Stimulated activated CD8-positive, alpha-beta memory T cell treated with anti-CD3 and anti-CD28 coated beads, Interleukin-7, amount 100 ng/mL, for 24 hours (primary cell): ENCODE data around the gene CATSPERD.
A peak's percentile ranks its signal among the peaks of the same experiment; 100 is the strongest.
"Not testable (repeated sequence)": the region's sequence is repeated elsewhere in the genome, so short reads cannot be mapped to it uniquely, and the experiment has no call there.

Source experiments
- DNase-seq: peaks from one replicate; pipeline ENCODE4 v3.0.0-alpha.2; 2020; ENCODE audit warnings: low read depth

The CATSPERD gene

DNA sequence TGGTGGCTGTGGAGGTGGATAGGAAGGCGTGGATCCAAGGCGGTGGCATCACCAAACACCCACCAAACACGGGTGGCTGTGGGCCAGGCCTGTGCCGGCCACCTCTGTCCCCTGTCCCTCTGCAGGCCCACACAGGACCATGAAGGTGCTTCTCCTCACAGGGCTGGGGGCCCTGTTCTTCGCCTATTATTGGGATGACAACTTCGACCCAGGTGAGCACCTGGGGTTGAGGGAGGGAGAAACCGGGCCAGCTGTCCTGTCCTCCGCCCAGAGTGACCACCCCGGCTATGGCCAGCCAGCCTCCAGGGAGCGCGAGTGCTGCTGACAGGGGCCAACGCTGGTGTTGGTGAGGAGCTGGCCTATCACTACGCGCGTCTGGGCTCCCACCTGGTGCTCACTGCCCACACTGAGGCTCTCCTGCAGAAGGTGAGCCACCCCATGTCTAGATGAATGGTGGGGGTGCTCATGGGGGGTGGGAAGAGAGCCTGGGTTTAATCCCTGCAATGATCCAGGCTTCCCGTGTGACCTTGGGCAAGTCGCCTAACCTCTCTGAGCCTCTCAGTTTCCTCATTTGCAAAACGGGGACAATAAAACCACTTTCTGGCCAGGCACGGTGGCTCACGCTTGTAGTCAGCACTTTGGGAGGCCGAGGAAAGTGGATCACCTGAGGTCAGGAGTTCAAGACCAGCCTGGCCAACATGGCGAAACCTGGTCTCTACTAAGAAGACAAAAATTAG is 35.6 kb upstream of the CATSPERD start:
- DNase-seq = no peak

DNA sequence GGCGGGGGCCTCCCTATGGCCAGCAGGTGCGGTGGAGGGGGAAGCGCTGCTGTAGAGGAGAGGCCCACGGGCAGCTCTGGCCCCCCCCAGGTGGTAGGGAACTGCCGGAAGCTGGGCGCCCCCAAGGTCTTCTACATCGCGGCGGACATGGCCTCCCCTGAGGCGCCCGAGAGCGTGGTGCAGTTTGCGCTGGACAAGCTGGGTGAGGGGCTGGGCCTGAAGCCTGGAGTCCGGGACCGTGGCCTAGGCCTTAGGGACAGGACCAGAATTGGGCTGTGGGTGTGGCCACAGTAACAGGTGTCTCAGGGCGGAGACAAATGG is 34.2 kb upstream of the CATSPERD start:
- no peak for DNase-seq

DNA sequence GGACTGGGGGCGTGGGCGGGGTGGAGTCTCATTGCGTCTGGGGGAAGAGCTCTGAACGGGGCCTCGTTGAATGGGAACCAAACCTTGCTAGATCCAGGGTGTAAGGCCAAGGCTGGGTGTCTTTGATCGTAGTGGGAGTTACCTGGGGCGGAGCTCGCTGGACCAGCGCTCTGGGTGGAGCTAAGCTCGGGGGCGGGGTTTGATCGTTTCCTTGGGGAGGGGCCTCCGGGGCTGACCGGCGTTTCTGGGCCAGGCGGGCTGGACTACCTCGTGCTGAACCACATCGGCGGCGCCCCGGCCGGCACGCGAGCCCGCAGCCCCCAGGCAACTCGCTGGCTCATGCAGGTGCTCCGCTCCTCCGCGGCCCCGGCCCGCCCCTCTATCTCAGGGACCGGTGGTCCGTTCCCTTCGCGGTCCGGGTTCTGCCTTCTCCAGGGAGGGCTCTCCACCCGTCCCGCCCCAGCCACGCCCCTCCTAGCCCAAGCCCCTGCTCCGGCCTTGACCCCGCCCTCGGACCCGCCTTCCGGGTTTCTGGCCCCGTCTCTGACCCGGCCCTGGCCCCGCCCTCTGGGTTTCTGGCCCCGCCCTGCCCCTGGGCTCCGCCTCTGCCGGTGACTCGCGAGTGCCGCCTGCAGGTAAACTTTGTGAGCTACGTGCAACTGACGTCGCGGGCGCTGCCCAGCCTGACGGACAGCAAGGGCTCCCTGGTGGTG is 33.6 kb upstream of the CATSPERD start:
- peak; percentile 100 for DNase-seq

DNA sequence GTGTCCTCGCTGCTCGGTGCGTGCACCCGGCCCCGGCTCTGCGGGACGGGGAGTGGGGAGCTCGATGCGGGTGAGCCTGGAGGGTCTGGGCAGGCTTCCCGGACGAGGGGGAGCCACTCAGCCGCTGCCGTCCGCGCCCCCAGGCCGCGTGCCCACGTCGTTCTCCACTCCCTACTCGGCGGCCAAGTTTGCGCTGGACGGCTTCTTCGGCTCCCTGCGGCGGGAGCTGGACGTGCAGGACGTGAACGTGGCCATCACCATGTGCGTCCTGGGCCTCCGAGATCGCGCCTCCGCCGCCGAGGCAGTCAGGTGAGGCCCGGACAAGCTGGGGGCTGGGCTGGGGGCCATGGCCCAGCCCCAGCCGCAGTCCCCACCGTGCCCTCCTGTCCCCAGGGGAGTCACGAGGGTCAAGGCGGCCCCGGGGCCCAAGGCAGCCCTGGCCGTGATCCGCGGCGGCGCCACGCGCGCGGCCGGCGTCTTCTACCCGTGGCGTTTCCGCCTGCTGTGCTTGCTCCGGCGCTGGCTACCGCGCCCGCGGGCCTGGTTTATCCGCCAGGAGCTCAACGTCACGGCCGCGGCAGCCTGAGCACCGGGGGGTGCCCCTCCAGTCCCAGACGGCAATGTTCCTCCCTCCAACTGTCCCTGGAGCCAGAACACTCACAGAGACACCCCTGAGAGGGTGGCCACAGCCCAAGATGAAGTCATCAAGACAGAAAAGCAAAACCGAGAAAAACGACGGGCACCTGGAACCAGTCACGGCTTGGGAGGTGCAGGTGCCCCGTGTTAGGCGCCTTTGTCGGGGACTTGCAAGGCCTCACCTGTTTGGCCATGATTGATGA is 32.9 kb upstream of the CATSPERD start:
- no peak for DNase-seq

DNA sequence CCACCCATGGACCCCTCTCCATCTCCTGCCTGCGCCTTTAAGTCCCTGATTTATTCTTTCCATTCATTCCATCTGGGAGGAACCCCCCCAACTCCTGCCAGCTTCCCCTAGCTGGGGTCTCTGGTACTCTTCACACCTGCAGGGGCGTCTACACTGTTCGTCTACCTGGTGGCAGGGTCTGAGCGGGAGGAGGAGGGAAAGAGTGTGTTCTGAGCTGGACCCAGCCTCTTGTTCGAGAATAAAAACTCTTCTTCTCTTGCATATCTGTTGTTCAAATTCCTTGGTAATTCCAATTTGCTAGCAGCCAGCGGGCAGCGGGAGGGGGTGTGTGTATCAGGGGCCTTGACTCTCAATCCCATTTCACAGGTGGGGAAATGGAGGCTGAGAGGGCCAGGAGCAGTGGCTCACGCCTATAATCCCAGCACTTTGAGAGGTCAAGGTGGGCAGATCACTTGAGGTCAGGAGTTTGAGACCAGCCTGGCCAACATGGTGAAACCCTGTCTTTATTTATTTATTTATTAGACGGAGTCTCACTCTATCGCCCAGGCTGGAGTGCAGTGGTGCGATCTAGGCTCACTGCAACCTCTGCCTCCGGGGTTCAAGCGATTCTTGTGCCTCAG is 32.1 kb upstream of the CATSPERD start:
- DNase-seq = not testable (repeated sequence)

DNA sequence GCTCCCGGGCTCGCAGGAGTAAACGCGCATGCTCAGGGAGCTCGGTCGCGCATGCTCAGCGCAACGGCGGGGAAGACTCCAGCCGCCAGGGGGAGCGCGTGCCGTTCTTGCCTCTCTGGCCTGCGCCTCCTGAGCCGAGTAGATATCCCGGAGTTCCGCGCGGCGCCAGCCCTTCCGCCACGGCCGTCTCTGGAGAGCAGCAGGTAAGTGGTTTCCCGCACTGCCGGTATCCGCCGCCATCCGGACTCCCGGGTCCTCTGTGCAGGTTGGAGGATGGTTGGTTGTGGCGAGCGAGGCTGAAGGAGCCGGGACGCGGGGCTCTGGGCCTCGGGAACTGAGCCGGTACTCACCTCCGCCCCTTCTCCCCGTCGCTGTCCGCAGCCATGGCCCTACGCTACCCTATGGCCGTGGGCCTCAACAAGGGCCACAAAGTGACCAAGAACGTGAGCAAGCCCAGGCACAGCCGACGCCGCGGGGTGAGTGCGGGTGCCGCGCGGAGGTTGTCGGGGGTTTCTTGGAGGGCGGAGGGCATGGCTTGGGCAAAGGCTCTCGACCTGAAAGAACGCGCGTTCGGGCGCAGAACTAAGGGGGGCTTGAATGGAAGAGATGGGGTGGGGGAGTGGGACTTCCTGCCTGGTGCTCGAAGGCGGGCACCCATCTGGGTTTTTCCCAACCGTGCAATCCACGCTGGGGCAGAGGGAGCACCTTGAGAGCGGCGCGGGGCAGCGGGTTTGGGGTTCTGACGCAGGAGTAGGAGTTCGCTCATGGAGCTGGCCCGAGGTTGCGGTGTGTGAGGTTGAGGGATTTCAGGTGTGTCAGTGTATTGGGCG is 30.1 kb upstream of the CATSPERD start, which contains the start of gene RPL36:
Gene RPL36, plus strand, starts transcription at position 171 of the 830 bp plus-strand sequence. Its CDS starts 213 bp downstream, at position 384.
- peak; percentile 98 for DNase-seq

DNA sequence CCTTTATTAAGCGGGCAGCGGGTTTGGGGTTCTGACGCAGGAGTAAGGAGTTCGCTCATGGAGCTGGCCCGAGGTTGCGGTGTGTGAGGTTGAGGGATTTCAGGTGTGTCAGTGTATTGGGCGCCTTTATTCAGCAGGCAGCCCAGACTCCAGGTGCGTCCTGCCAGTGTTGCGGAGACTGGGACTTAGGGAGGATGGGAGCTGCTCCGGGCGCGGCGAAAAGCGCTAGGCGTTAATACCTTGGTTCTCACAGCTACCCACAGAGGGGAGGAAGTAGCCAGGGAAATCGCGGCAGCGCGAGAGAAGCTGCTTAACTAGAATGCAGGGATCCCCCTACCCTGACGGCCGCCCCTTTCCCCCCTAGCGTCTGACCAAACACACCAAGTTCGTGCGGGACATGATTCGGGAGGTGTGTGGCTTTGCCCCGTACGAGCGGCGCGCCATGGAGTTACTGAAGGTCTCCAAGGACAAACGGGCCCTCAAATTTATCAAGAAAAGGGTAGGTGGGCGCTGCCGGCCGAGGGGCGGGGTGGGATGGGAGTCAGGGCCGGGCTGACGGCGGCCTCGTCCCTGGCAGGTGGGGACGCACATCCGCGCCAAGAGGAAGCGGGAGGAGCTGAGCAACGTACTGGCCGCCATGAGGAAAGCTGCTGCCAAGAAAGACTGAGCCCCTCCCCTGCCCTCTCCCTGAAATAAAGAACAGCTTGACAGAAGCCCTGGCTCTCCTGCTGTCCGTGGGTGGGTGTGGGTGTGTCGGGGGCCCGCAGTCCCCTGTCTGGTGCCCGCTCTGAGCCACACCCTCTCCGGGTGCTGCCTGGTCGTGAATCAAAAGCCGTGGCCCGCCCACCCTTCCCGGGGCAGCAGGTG is 29.2 kb upstream of the CATSPERD start:
- DNase-seq = peak; percentile 25

DNA sequence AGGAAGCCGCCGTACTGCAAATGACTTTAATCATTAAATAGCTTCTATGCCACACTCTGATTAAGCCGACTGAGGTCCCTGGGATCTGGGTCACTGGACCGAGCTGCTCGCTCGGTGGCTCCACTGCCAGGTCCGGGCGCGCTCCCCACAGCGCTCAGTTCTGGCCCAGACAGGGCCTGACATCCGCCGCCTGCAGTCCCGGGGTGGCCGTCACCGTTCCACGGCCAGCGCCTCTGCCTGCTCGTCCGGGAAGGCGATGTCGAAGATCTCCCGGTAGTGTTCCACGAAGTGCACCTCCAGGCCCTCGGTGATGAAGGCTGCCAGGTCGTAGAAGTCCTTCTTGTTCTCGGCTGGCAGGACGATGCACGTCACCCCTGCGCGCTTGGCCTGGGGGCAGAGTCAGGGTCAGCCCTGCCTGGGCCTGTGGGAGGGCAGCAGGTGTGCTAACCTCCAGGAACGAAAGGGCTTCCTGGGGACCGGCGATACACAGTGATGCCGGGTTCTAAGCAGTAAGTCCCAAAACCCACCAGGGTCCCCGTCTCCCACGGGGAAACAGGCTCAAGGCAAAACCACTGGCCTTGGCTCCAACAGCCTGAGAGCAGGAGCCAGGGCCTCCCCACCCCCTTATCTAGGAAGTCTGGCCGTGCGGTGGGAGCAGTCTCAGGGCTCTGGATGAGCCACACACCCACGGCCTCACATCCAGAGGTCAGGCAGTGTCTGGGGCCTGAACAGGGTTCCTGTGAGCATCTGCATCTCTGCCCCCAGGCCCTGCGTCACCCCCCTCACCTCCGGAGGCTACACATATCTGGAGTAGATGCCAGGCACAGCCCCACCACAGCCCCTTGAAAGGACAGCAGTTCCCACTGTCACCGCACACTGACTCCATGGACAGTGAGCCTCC is 28.4 kb upstream of the CATSPERD start:
- DNase-seq = no peak

DNA sequence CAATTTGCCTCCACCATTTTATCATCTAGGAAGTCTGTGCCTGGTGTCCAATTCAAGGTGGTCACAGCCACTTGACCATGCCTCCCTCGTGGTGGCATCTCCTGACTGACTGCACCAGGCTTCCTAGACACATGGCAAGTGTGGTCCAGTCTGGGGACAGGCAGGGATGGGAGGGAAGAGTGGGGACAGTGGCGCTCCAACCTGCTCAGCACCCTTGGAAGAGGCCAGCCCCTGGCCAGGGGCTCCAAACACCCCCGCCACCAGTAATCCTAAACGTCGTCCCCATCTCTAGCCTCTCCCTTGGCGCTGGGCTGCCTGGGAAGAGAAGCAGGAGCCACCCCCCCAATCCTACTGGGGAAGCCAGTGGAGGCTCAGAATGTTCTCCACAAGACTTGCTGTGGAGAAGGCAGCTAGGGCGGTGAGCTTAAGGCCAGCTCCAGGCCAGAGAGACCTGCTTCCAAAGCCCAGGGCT is 27.7 kb upstream of the CATSPERD start:
- DNase-seq = no peak

DNA sequence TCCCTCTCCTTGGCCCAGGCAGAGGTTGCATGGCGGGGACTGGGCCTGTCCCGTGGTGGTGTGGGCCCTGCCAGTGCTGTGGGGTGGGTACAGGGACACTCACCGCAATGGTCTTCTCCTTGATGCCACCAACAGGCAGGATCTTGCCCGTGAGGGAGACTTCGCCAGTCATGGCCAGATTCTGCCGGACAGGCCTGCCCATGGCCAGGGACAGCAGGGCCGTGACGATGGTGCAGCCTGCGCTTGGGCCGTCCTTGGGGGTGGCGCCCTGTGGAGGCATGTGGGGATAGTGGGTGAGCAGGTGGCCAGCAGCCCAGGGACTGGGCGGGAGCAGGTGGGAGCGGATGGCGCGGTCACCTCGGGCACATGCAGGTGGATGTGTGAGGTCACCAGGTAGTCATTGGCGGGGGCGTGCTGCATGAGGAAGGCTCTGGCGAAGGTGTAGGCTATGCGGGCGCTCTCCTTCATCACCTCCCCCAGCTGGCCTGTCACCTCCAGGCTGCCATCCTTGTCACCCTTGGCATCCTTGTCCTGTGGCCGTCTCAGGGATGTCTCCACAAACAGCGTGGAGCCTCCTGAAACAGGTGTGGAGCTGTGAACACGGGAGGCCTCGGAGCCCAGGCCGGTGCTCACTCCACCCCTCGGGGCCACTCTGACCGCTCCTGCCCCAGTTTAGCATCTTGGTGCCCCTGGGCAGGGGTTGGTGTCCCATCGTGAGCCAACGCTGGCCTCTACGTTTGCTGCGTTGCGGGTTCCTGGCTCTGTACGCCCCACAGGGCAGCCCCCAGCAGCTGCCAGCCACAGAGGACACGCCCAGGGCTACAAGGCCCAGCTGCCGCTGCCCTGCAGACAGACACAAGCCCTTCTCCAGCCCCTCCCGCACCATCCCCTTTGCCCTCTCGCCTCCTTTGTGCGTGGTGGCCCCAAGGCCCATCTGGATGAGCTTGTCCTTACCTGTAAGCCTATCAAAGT is 27.0 kb upstream of the CATSPERD start:
- DNase-seq = no peak

DNA sequence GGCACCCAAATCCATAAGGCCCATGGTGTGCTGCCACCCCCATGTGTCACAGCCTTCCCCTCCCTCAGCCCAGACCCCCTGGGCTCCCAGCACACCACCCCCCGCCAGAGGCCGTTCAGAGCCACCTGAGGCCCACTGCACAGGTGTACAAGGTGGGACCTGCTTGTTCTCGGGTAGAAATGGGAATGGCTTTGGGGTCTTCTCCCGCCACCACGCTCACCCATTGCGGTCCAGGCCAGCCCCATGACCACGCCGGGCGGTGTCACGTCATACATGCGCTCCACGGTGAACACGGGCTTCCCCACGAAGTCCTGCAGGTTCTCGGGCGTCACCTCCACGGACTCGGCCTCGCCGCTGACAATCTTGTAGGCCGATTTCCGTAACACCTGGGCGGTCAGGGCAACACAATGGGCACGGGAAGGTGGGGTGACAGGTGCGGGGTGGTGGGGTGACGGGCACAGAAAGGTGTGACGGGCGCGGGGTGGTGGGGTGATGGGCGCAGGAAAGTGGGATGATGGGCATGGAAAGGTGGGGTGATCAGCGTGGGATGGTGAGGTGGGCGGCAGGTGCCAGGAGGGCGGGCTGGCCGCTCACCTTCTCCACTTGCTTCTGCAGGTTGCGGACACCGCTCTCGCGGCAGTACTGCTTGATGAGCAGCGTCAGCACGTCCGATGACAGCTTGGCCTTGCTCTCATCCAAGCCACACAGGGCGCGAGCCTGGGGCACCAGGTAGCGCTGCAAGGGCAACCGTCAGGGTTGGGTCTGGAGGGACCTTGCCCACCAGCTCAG is 26.1 kb upstream of the CATSPERD start:
- DNase-seq = no peak

DNA sequence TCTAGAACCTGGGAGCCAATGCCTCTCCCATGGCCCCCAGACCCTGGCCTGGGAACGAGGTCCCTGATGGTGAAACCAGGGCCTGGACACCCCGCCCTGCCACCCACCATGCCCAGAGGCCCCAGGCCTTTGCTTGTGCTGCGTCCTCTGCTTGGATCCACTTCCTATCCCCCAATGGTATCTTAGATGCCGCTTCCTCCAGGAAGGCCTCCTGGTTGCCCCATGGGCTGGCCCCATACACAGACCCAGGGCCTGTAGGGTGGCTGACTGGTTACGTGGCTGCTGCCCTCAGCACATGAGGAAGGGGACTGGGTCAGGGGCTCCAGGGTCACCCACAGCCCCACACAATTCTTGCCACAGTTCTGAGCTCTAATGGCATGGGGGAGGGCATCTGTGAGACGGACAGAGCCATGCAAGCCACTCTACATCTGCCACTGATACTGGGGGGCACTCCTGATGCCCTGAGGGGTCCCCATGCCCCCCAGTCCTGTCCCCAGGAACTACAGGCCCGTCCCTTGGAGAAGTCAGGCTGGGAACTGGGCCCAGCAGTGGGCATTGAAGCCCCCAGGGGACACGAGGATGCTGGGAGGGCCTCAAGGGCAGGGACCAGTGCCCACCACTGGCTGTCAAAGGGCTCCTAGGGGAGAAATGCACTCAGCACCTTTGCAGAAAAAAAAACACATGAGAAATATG is 25.3 kb upstream of the CATSPERD start:
- no peak for DNase-seq

DNA sequence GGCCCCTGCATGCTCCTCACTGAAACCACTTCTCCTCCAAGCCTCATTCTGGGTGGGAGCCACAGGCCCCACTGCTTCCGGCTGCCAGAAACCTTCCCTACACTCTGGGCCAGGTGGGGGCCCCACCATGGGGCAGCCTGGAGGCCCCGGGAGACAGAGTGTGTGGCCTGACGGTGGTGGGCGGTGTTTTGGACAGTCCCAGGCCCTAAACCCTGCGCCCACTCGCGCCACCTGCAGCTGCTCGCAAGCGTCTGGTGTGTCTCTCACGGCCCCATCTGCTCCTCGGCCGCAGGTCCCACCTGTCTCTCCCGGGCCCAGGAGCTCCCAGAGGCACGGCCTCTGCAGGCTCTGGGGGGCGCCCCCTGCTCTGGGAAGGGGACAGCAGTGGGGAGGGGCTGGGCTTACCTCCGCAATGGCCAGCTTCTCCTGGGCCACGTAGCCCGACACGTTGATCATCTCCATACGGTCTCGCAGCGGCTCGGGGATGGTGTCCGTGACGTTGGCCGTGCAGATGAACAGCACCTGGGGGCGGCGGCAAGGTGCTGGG is 24.7 kb upstream of the CATSPERD start:
- DNase-seq = no peak

DNA sequence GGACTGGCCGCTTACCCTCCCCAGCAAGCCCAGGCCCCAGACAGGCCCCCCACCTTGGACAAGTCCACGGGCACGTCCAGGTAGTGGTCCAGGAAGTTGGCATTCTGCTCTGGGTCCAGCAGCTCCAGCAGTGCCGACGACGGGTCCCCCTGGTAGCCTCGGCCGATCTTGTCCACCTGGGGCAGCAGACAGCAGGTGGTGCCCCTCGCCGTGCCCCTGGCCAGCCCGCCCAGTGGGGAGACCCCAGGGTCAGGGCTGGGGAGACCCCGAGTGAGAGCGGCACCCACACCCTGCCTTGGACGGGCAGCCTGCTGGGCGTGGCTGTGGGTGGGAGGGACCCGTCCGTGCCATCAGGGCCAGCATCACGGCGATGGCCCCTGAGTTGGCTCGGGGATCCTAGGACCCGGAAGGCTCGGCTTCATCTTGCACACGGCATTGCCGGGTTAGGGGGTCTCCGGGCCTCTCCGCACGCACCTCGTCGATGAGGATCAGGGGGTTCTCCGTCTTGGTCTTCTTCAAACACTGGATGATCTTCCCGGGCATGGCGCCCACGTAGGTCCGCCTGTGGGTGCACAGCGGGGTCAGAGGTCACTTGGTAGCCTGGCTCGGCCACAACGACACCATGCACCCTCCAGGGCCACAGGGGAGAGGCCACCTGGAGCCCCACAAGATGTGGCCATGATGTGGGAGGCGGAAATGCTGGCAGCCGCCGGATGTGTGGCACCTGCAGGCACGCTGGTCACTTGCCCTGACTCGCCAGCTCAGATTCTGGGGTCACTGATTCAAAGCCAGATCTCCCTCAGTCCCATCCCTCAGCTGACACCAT is 24.0 kb upstream of the CATSPERD start:
- DNase-seq = no peak
